Neural progenitor cell (in vitro differentiated cells): ENCODE results near the gene ESF1.

Source experiments
- CTCF ChIP-seq: fragments of 200-600 bp; sonication (generic); IDR thresholded peaks from 2 replicates; pipeline ENCODE4 v1.5.1; 2017; ENCODE audit warnings: antibody characterized with exemption, mild to moderate bottlenecking
- EZH2 ChIP-seq: fragments of 200-600 bp; sonication (generic); IDR thresholded peaks from 2 replicates; pipeline ENCODE4 v1.6.1; 2017; ENCODE audit warnings: antibody characterized with exemption, mild to moderate bottlenecking, moderate library complexity

- TF ChIP-seq CTCF (no peak), EZH2 (no peak)
Measured at GRCh38 chr20:13717631-13718044, 67.1 kb downstream of the ESF1 start.
